Activated naive CD4-positive, alpha-beta T cell treated with anti-CD3 and anti-CD28 coated beads for 36 hours (primary cell): Measurements from ENCODE around the gene ARAP3. TPM values are rescaled to one million over a fixed set of nuclear protein-coding genes. Genes with fewer than 3 reads are reported as not detected.
A peak's percentile ranks its signal among the peaks of the same experiment; 100 is the strongest.

Experiments
- CTCF ChIA-PET: fragments of 350-600 bp; sonication (Branson Sonifier 250); formaldehyde crosslinking; loops from one replicate; lab custom pipeline; 2021; ENCODE audit warnings: antibody characterized with exemption; lab: Charles Lee
- DNase-seq: peaks from one replicate; pipeline ENCODE4 v3.0.0-alpha.2; 2020
- H3K27ac Mint-ChIP-seq: one replicate; pipeline ENCODE4 v1.8.0; 2021; ENCODE audit warnings: mild to moderate bottlenecking, mixed read lengths
- H3K27me3 Mint-ChIP-seq: one replicate; pipeline ENCODE4 v1.8.0; 2021; ENCODE audit warnings: low read depth, mixed read lengths
- H3K36me3 Mint-ChIP-seq: one replicate; pipeline ENCODE4 v1.8.0; 2021; ENCODE audit warnings: low read depth, mixed read lengths
- H3K4me1 Mint-ChIP-seq: one replicate; pipeline ENCODE4 v1.8.0; 2021; ENCODE audit warnings: low read depth, mixed read lengths
- H3K4me3 Mint-ChIP-seq: one replicate; pipeline ENCODE4 v1.8.0; 2021; ENCODE audit warnings: mild to moderate bottlenecking, moderate library complexity, mixed read lengths
- H3K9me3 Mint-ChIP-seq: one replicate; pipeline ENCODE4 v1.8.0; 2021; ENCODE audit warnings: mixed read lengths
- intact Hi-C: fragments of 100-400 bp; cut with micrococcal nuclease; formaldehyde crosslinking; loops from one replicate; pipeline ENCODE4 v1.15.1; 2023
- total RNA-seq, 2 experiments: library from RNA; stranded (reverse); gene quantifications; one replicate each; pipeline ENCODE4 v1.2.3, GENCODE V29; 2021

The ARAP3 gene
- total RNA-seq, 2 experiments from 2014 or later = 1.2 to 2.2 TPM

DNA sequence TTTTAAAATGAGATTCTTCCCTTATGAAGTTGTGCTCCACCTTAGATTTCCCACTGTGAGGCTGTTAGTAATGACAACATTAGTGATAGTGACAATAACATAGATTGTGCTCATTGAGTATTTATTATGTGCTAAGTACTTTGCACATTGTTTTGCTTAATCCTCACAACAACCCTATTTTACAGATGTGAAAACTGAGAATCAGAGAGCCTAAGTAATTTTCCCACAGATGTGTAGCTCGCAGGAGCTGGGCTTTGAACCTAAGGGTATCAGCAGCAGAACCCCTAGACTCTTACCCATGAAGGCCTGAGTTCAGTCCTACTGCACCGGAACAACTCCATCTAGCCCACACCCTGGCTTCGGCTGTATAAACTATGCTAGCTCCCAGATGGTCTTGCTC is 15.6 kb upstream of the ARAP3 start:
- Mint-ChIP-seq H3K27ac (no peak overlapping the region), H3K9me3 (no peaks in the 10 kb centered on the region), H3K27me3 (peaks cover 23% of the 10 kb centered on the region), H3K4me3 (no peak overlapping the region), H3K36me3 (no peaks in the 10 kb centered on the region), H3K4me1 (peaks cover 25% of the 10 kb centered on the region)
- intact Hi-C loops = no loop called here
- DNase-seq = no peak
- CTCF ChIA-PET = interaction anchor here (0.5 to 9.4 kb wide), 3 partner anchors 12 to 262 kb away, joined by 3 to 161 read pairs (median 134); partner anchors contain the start of genes PCDH1 and PCDH12

DNA sequence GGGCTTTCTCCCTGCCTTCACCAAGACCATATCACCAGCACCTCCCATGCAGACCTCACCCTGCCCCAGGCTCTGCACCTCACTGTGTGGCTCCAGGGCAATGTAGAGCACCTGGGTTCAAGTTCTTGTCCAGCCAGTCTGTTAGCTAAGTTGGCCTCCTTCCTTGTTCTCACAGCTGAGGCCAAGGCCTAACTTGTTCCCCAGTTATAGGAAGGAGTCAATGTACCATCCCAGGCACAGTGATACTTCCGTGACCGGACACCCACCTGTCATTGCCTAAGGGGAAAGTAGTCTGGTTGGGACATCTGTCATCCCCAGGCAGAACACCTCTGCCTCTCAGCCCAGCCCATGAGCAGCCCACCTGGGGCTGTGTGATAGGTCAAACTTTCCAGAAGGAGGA is 14.4 kb upstream of the ARAP3 start:
- Mint-ChIP-seq H3K9me3 (no peaks in the 10 kb centered on the region), H3K4me3 (no peak overlapping the region), H3K27me3 (peaks cover 25% of the 10 kb centered on the region), H3K36me3 (no peaks in the 10 kb centered on the region), H3K4me1 (peaks cover 24% of the 10 kb centered on the region), H3K27ac (no peak overlapping the region)
- CTCF ChIA-PET = interaction anchor here (0.6 to 9.4 kb wide), 3 partner anchors 37 to 263 kb away, joined by 3 to 161 read pairs (median 134); partner anchors contain the start of genes PCDH1 and PCDH12
- intact Hi-C loops = no loop called here
- DNase-seq = no peak

DNA sequence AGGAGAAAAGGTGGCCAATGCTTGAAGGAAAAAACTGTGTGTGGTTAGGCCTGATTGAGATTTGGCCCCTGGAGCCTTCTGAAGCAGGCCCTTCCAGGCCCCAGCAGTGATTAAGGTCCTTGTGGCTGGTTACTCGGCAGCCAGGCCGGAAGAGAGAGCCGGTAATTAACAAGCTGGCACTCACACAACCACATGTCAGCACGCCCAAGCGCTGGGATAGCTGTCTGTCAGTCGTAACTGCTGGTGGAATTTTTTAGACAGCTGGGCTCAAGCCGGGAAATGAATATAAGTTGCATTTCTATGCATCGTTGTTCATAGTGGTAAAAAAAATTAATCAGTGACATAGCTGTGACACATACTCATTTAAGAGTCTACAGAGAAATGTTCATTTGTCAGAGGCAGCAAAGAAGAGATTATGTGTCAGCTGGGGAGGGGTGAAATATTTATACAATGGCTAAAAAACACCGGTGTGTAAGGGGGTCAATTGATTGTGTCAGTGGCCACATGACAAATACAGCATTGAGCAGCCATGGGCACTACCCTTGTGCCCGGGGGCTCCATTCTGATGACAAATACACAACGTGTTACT is 13.7 kb upstream of the ARAP3 start:
- no peaks in the 10 kb centered on the region for H3K9me3 Mint-ChIP-seq
- CTCF ChIA-PET = interaction anchor here (0.6 to 9.4 kb wide), 3 partner anchors 37 to 264 kb away, joined by 3 to 161 read pairs (median 134); partner anchors contain the start of genes PCDH1 and PCDH12
- H3K4me1 Mint-ChIP-seq = peaks cover 20% of the 10 kb centered on the region
- no peak overlapping the region for H3K4me3 Mint-ChIP-seq
- no peaks in the 10 kb centered on the region for H3K36me3 Mint-ChIP-seq
- intact Hi-C loops = no loop called here
- H3K27ac Mint-ChIP-seq = no peak overlapping the region
- peaks cover 23% of the 10 kb centered on the region for H3K27me3 Mint-ChIP-seq
- DNase-seq = no peak

DNA sequence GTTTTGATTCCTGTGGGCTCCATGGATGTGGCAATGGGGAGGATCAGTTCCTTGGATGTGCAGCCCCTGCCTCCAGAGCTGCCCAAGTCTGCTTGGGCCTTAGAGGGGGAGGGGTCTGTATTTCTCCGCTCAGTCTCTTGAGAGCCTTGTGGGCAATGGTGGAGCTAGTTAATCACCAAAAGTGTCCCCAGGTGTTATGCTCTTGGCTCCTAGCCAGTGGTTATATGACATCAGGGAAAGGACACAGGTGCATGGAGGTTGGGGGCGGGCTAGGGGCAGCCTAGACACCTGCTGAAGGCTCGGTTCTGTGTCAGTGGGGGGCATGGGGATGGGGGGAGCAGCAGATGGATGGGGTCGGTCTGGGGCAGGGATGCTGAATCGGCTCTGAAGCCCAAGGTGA is 12.4 kb upstream of the ARAP3 start:
- intact Hi-C loops = no loop called here
- Mint-ChIP-seq H3K4me3 (no peak overlapping the region), H3K9me3 (no peaks in the 10 kb centered on the region), H3K27ac (no peak overlapping the region), H3K27me3 (peaks cover 19% of the 10 kb centered on the region), H3K4me1 (peaks cover 20% of the 10 kb centered on the region), H3K36me3 (no peaks in the 10 kb centered on the region)
- DNase-seq = no peak
- CTCF ChIA-PET = interaction anchor here (1.2 to 9.4 kb wide), 6 partner anchors 12 to 265 kb away, joined by 3 to 161 read pairs (median 30); partner anchors contain the start of genes ARAP3, PCDH1 and PCDH12

GRCh38 chr5:141692919-141693725 is 11.1 kb upstream of the ARAP3 start:
- CTCF ChIA-PET = interaction anchor here (0.6 to 9.4 kb wide), 29 partner anchors 9 to 1318 kb away, joined by 3 to 161 read pairs (median 5); partner anchors contain the start of genes ARAP3, FCHSD1, PCDH1 and PCDH12
- peaks cover 15% of the 10 kb centered on the region for H3K27me3 Mint-ChIP-seq

DNA sequence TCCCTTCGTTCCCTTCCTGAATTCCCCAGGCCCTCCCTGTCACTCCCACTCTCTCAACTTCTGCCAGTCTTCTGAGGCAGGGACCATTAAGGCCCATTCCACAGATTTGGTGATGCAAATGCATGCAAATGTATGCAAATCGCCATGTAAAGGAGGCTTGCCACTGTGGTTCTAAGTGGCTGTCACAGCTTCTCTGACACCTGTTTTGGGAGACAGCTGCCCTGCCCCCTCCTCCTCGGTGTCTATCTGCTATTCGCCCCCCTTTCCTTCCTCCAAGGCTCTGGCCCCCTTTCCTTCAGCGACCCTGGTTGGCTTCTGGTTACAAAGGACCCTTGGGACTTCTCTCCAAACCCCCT is 10.5 kb upstream of the ARAP3 start:
- Mint-ChIP-seq H3K9me3 (no peaks in the 10 kb centered on the region), H3K27ac (no peak overlapping the region), H3K4me3 (peak overlapping the region; percentile 53), H3K27me3 (peaks cover 10% of the 10 kb centered on the region), H3K4me1 (peaks cover 20% of the 10 kb centered on the region), H3K36me3 (no peaks in the 10 kb centered on the region)
- intact Hi-C loops = loop anchor here (1.0 to 2.0 kb wide), 10 partner anchors 27 to 856 kb away; partner anchors contain the start of gene RNF14
- CTCF ChIA-PET = interaction anchor here (0.6 to 9.4 kb wide), 48 partner anchors 10 to 1317 kb away, joined by 3 to 161 read pairs (median 5); partner anchors contain the start of genes ARAP3, FCHSD1, PCDH1 and PCDH12
- DNase-seq = no peak

More at GRCh38 chr5:141692919-141693725, 11.1 kb upstream of the ARAP3 start:
- peak overlapping the region; percentile 65 for H3K27ac Mint-ChIP-seq
- no peaks in the 10 kb centered on the region for H3K36me3 Mint-ChIP-seq
- DNase-seq = peak; percentile 76
- no peak overlapping the region for H3K4me3 Mint-ChIP-seq
- no peaks in the 10 kb centered on the region for H3K9me3 Mint-ChIP-seq
- H3K4me1 Mint-ChIP-seq = peaks cover 20% of the 10 kb centered on the region
- intact Hi-C loops = loop anchor here (1.0 to 2.0 kb wide), 11 partner anchors 9 to 856 kb away; partner anchors contain the start of gene RNF14

GRCh38 chr5:141691867-141692532 is 10.0 kb upstream of the ARAP3 start:
- H3K27ac Mint-ChIP-seq = no peak overlapping the region
- intact Hi-C loops = loop anchor here (1.0 to 2.0 kb wide), 10 partner anchors 27 to 857 kb away; partner anchors contain the start of gene RNF14

DNA sequence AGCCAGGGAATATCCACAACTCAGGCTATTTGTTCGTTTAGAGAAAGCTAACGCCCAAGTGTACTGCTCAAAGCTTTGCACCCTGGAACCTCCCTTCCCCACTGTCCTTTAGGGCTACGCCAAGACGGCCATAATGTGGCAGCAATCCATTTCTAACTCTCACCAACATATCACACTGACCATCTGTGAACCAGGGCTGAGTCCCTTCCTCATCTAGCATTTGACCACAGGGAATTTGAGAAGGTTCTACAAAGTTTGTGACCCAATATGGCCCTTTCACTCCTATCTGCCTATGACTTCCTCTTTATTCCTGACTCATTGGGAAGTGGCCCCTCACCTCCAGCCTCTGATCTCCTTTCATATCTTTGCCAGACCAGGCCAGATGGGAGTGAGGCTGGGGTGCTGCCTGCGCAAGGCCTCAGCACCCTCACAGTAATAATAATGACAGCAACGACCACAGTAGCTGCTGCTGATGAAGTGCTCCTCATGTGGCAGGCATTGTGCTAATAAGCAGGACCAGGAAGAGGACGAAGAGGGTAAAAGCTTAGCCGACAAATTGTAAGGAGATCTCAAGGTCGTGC is 9.3 kb upstream of the ARAP3 start:
- peaks cover 20% of the 10 kb centered on the region for H3K4me1 Mint-ChIP-seq
- H3K27me3 Mint-ChIP-seq = peaks cover 7% of the 10 kb centered on the region
- no peak overlapping the region for H3K27ac Mint-ChIP-seq
- no peaks in the 10 kb centered on the region for H3K9me3 Mint-ChIP-seq
- CTCF ChIA-PET = interaction anchor here (0.6 to 9.4 kb wide), 55 partner anchors 9 to 456 kb away, joined by 3 to 161 read pairs (median 4); partner anchors contain the start of genes ARAP3, FCHSD1, PCDH1 and PCDH12
- intact Hi-C loops = no loop called here
- no peak overlapping the region for H3K4me3 Mint-ChIP-seq
- no peaks in the 10 kb centered on the region for H3K36me3 Mint-ChIP-seq
- no peak for DNase-seq

More at GRCh38 chr5:141691867-141692532, 10.0 kb upstream of the ARAP3 start:
- Mint-ChIP-seq H3K27me3 (peaks cover 7% of the 10 kb centered on the region), H3K4me1 (peaks cover 20% of the 10 kb centered on the region), H3K4me3 (peak overlapping the region; percentile 53), H3K36me3 (no peaks in the 10 kb centered on the region), H3K9me3 (no peaks in the 10 kb centered on the region)
- DNase-seq = peak; percentile 90
- CTCF ChIA-PET = interaction anchor here (0.6 to 9.4 kb wide), 64 partner anchors 9 to 456 kb away, joined by 3 to 161 read pairs (median 4); partner anchors contain the start of genes ARAP3, FCHSD1, PCDH1 and PCDH12

DNA sequence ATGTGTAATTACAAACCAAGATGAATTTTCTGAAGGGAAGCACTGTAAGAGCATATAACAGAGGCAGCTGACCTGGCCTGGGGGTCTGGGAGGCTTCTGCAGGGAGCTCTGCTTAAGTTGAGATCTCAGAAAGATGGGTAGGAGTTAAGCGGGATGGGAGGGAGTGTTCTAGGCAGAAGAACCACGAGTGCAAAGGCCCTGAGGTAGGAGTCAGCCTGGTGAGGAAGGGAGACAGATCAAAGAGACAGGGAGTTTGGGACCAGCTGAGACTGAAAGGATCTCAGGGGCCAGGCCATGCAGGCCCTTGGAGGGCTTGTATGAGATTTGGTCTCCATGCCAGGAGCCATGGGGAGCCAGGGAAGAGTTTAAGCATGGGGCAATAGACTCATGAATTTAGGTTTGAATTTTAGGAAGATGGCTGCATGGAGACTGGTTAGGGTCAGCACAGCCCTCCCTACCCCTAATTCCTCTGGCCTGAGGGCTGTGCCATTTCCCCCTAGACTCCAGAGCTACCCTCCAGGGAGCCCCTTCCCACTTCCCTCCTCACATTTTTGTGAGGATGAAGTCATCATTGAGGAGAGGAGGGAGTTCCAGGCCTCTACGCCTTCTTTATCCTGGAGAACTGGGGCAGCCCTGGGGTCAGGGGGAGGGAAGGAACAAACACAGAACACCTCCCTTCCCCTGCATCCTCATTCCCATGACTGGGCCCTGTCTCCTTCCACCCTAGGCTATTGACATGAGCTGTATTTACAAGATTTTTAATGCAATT is 4.8 kb upstream of the ARAP3 start:
- no peaks in the 10 kb centered on the region for H3K9me3 Mint-ChIP-seq
- DNase-seq = no peak
- CTCF ChIA-PET = interaction anchor here (0.6 to 3.1 kb wide), 2 partner anchors 117 to 274 kb away, joined by 3 to 11 read pairs; no protein-coding TSS in a partner anchor
- H3K4me1 Mint-ChIP-seq = peaks cover 13% of the 10 kb centered on the region
- H3K36me3 Mint-ChIP-seq = no peaks in the 10 kb centered on the region
- no peak overlapping the region for H3K27ac Mint-ChIP-seq
- intact Hi-C loops = no loop called here
- H3K4me3 Mint-ChIP-seq = no peak overlapping the region
- peaks cover 4% of the 10 kb centered on the region for H3K27me3 Mint-ChIP-seq

DNA sequence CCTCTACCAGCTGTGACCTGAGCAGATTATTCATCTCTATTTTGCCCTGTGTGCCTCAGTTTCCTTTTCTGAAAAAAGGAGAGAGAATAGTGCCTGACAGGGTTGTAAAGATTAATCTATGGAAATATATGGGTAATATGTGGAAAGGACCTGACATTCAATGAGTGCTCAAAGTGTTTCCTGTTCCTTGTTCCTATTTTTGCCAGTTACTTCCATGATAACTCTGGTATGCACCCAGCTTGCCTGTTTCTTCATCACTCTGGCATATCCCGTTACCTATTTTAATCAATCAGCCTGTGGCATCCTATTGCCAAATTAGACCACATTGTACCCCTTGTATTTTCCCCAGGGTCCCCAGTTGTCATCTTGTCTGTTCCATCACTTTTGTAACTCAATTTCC is 3.6 kb upstream of the ARAP3 start:
- no peak for DNase-seq
- Mint-ChIP-seq H3K4me1 (peaks cover 18% of the 10 kb centered on the region), H3K27ac (no peak overlapping the region), H3K9me3 (no peaks in the 10 kb centered on the region), H3K36me3 (no peaks in the 10 kb centered on the region), H3K27me3 (no peaks in the 10 kb centered on the region), H3K4me3 (no peak overlapping the region)
- CTCF ChIA-PET = interaction anchor here (0.6 to 3.1 kb wide), 2 partner anchors 12 to 275 kb away, joined by 3 to 11 read pairs; no protein-coding TSS in a partner anchor
- intact Hi-C loops = no loop called here
